Caco-2 (cell line): Measurements from ENCODE around the gene TXNDC9. TPM values are rescaled to one million over a fixed set of nuclear protein-coding genes. Genes with fewer than 3 reads are reported as not detected.
A peak's percentile ranks its signal among the peaks of the same experiment; 100 is the strongest.
"Not testable (repeated sequence)": the region's sequence is repeated elsewhere in the genome, so short reads cannot be mapped to it uniquely, and the experiment has no call there.

ENCODE experiments used
- BruUV-seq: library from RNA; stranded (reverse); fragments of 400-500 nt; replicated peaks from 2 replicates; lab custom pipeline; 2021; lab: Mats Ljungman, UMichigan
- CTCF ChIA-PET: fragments of 300-600 bp; sonication (Branson Sonifier 250); formaldehyde crosslinking; loops from one replicate; lab custom pipeline; 2022; ENCODE audit warnings: antibody characterized with exemption; lab: Charles Lee
- POLR2A ChIA-PET: fragments of 300-600 bp; sonication (Branson Sonifier 250); formaldehyde crosslinking; loops from one replicate; lab custom pipeline; 2022; ENCODE audit warnings: antibody characterized with exemption; lab: Charles Lee
- DNase-seq, 2 experiments: peaks; one replicate each; pipeline versions ENCODE4 v3.0.0 to v3.0.0-alpha.2; 2020 to 2022
- H3K27me3 ChIP-seq: replicated peaks from 2 replicates; pipeline ENCODE4 v1.6.0; 2011; ENCODE audit warnings: low read length; ENCODE audit not compliant: control insufficient read depth, insufficient read depth
- H3K36me3 ChIP-seq: 2 replicates; pipeline ENCODE4 v1.5.1; 2011; ENCODE audit warnings: low read length; ENCODE audit not compliant: control insufficient read depth, insufficient read depth
- H3K4me1 ChIP-seq: fragments of 250-450 bp; sonication (Bioruptor Pico); 2 replicates; pipeline ENCODE4 v1.5.1; 2020; ENCODE audit warnings: mild to moderate bottlenecking
- H3K4me3 ChIP-seq: 2 replicates; pipeline ENCODE4 v1.5.1; 2011; ENCODE audit warnings: low read depth, mild to moderate bottlenecking, control low read depth, low read length
- H3K9me3 ChIP-seq: fragments of 250-450 bp; sonication (Bioruptor Pico); 2 replicates; pipeline ENCODE4 v1.5.1; 2020; ENCODE audit warnings: mild to moderate bottlenecking, moderate library complexity
- H3K27ac Mint-ChIP-seq: one replicate; pipeline ENCODE4 v1.8.0; 2022; ENCODE audit warnings: mixed read lengths; ENCODE audit not compliant: unreplicated experiment
- H3K27me3 Mint-ChIP-seq: one replicate; pipeline ENCODE4 v1.8.0; 2022; ENCODE audit warnings: mixed read lengths; ENCODE audit not compliant: insufficient read depth, unreplicated experiment
- H3K36me3 Mint-ChIP-seq: one replicate; pipeline ENCODE4 v1.8.0; 2022; ENCODE audit warnings: mild to moderate bottlenecking, mixed read lengths; ENCODE audit not compliant: insufficient read depth, unreplicated experiment
- H3K4me1 Mint-ChIP-seq: one replicate; pipeline ENCODE4 v1.8.0; 2022; ENCODE audit warnings: low read depth, mixed read lengths; ENCODE audit not compliant: unreplicated experiment
- H3K4me3 Mint-ChIP-seq: one replicate; pipeline ENCODE4 v1.8.0; 2022; ENCODE audit warnings: mild to moderate bottlenecking, moderate library complexity, mixed read lengths; ENCODE audit not compliant: unreplicated experiment
- H3K9me3 Mint-ChIP-seq: one replicate; pipeline ENCODE4 v1.8.0; 2022; ENCODE audit warnings: mixed read lengths; ENCODE audit not compliant: unreplicated experiment
- intact Hi-C: fragments of 100-400 bp; cut with micrococcal nuclease; formaldehyde crosslinking; loops from one replicate; pipeline ENCODE4 v1.10.0; 2022; ENCODE audit not compliant: unreplicated experiment
- total RNA-seq: library from RNA; stranded (reverse); gene quantifications from 2 replicates; pipeline ENCODE4 v1.2.3, GENCODE V29; 2022
- TF ChIP-seq, protein P1 (sequence below), 2 experiments: fragments of 200-600 bp in 1 of 2; IDR thresholded peaks; 1 replicate in 1 of 2; 2 replicates in 1 of 2; pipeline versions ENCODE4 v1.5.1 to v1.8.0; 2011 to 2022; ENCODE audit warnings: antibody characterized with exemption in 1 of 2, control low read depth in 1 of 2, inconsistent platforms in 1 of 2, low read depth in 1 of 2, low read length in 1 of 2, mild to moderate bottlenecking in 1 of 2, moderate library complexity in 1 of 2; ENCODE audit not compliant: insufficient read depth in 1 of 2, severe bottlenecking in 1 of 2, unreplicated experiment in 1 of 2

The TXNDC9 gene
- total RNA-seq, 1 experiment from 2014 or later, result 41.1 TPM

DNA sequence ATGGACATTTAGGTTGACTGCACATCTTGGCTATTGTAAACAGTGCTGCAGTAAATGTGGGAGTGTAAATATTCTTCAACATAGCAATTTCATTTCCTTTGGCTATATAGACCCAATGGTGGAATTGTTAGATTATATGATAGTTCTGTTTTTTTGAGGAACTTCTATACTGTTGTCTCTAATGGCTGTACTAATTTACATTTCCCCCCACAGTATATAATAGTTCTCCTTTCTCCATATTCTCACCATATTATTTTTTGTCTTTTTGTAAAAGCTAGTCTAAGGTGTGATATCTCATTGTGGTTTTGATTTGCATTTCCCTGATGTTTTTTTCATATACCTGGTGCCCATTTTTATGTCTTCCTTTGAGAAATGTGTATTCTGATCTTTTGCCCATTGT, 14.1 kb upstream of the TXNDC9 start:
- BruUV-seq, result no TSS peak
- H3K4me1 Mint-ChIP-seq, result peaks cover 12% of the 10 kb centered on the region
- Histone ChIP-seq H3K27me3 (no peaks in the 10 kb centered on the region), H3K4me3 (no peak overlapping the region), H3K9me3 (no peaks in the 10 kb centered on the region), H3K36me3 (no peaks in the 10 kb centered on the region), H3K4me1 (peaks cover 6% of the 10 kb centered on the region; the same call in 1 of the 2 replicates)
- DNase-seq, result no peak
- TF ChIP-seq, protein P1, sequence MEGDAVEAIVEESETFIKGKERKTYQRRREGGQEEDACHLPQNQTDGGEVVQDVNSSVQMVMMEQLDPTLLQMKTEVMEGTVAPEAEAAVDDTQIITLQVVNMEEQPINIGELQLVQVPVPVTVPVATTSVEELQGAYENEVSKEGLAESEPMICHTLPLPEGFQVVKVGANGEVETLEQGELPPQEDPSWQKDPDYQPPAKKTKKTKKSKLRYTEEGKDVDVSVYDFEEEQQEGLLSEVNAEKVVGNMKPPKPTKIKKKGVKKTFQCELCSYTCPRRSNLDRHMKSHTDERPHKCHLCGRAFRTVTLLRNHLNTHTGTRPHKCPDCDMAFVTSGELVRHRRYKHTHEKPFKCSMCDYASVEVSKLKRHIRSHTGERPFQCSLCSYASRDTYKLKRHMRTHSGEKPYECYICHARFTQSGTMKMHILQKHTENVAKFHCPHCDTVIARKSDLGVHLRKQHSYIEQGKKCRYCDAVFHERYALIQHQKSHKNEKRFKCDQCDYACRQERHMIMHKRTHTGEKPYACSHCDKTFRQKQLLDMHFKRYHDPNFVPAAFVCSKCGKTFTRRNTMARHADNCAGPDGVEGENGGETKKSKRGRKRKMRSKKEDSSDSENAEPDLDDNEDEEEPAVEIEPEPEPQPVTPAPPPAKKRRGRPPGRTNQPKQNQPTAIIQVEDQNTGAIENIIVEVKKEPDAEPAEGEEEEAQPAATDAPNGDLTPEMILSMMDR (IDR thresholded peaks at IDR 0.05; ENCODE audit: insufficient read depth in 1 of 2, low read depth in 1 of 2, low read length in 1 of 2, severe bottlenecking in 1 of 2, unreplicated experiment in 1 of 2), result no peak
- no peak overlapping the region for H3K27ac Mint-ChIP-seq
- H3K4me3 Mint-ChIP-seq, result no peak overlapping the region
- intact Hi-C loops, result no loop called here
- POLR2A ChIA-PET, result no interaction called here
- H3K27me3 Mint-ChIP-seq, result no peaks in the 10 kb centered on the region
- no peaks in the 10 kb centered on the region for H3K9me3 Mint-ChIP-seq
- peaks cover 6% of the 10 kb centered on the region for H3K36me3 Mint-ChIP-seq
- CTCF ChIA-PET, result no interaction called here

DNA sequence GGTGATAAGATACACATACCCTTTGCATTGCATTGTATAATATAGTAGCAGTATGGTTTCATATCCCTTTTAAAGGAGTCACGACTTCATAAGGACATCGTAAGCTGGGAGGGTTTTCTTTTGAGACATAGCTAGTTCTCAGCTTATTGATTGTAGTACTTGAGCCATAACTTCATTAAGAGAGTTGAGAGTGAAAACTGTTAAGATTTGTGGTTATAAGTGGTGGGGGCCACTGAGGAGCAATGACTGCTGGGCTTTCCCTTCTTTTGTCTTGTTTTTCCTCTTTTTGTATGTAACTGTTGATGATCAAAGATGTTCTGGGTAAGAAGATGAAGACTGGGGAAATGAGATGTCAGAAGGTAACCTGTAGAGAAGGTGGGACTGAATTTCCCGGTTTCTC, 12.0 kb upstream of the TXNDC9 start:
- Histone ChIP-seq H3K4me1 (peaks cover 6% of the 10 kb centered on the region; the same call in 1 of the 2 replicates), H3K4me3 (no peak overlapping the region), H3K27me3 (no peaks in the 10 kb centered on the region), H3K36me3 (no peaks in the 10 kb centered on the region), H3K9me3 (no peaks in the 10 kb centered on the region)
- Mint-ChIP-seq H3K4me3 (no peak overlapping the region), H3K27me3 (no peaks in the 10 kb centered on the region), H3K9me3 (no peaks in the 10 kb centered on the region), H3K27ac (no peak overlapping the region), H3K4me1 (peaks cover 12% of the 10 kb centered on the region), H3K36me3 (peaks cover 14% of the 10 kb centered on the region)
- ChIA-PET POLR2A (no interaction called here), CTCF (no interaction called here)
- no TSS peak for BruUV-seq
- TF ChIP-seq, protein P1 (IDR thresholded peaks at IDR 0.05; ENCODE audit: insufficient read depth in 1 of 2, low read depth in 1 of 2, low read length in 1 of 2, severe bottlenecking in 1 of 2, unreplicated experiment in 1 of 2), result no peak
- intact Hi-C loops, result no loop called here
- no peak for DNase-seq

GRCh38 chr2:99346218-99346617, 10.1 kb upstream of the TXNDC9 start:
- Mint-ChIP-seq H3K4me1 (peaks cover 12% of the 10 kb centered on the region), H3K27me3 (no peaks in the 10 kb centered on the region), H3K4me3 (no peak overlapping the region), H3K27ac (no peak overlapping the region), H3K36me3 (peaks cover 20% of the 10 kb centered on the region), H3K9me3 (no peaks in the 10 kb centered on the region)
- Histone ChIP-seq H3K27me3 (no peaks in the 10 kb centered on the region), H3K9me3 (no peaks in the 10 kb centered on the region), H3K36me3 (no peaks in the 10 kb centered on the region), H3K4me1 (peaks cover 9% of the 10 kb centered on the region), H3K4me3 (no peak overlapping the region)
- BruUV-seq, result no TSS peak
- no peak for DNase-seq
- intact Hi-C loops, result no loop called here
- POLR2A ChIA-PET, result no interaction called here
- CTCF ChIA-PET, result no interaction called here
- TF ChIP-seq, protein P1 (IDR thresholded peaks at IDR 0.05; ENCODE audit: insufficient read depth in 1 of 2, low read depth in 1 of 2, low read length in 1 of 2, severe bottlenecking in 1 of 2, unreplicated experiment in 1 of 2), result no peak

- H3K27me3 ChIP-seq, H3K4me3 ChIP-seq, H3K9me3 ChIP-seq, H3K9me3 Mint-ChIP-seq, BruUV-seq, intact Hi-C loops, CTCF ChIA-PET, H3K4me3 Mint-ChIP-seq, POLR2A ChIA-PET, H3K27me3 Mint-ChIP-seq, H3K36me3 ChIP-seq, H3K4me1 Mint-ChIP-seq: not testable (repeated sequence)
- H3K4me1 ChIP-seq, result peaks cover 16% of the 10 kb centered on the region
- DNase-seq, result peak in 1 of 2 experiments; percentile 4
- Mint-ChIP-seq H3K36me3 (peaks cover 20% of the 10 kb centered on the region), H3K27ac (peak overlapping the region; percentile 75)
These were observed 9.3 kb upstream of the TXNDC9 start for GRCh38 chr2:99345446-99345845.
